Measurements from ENCODE around the gene ZNF148. TPM values are rescaled to one million over a fixed set of nuclear protein-coding genes. Genes with fewer than 3 reads are reported as not detected.

ZNF148 gene
- polyA plus RNA-seq, 2 of the 4 experiments (the other 2 are of a cell fraction) = 9.9 to 26.5 TPM

DNA sequence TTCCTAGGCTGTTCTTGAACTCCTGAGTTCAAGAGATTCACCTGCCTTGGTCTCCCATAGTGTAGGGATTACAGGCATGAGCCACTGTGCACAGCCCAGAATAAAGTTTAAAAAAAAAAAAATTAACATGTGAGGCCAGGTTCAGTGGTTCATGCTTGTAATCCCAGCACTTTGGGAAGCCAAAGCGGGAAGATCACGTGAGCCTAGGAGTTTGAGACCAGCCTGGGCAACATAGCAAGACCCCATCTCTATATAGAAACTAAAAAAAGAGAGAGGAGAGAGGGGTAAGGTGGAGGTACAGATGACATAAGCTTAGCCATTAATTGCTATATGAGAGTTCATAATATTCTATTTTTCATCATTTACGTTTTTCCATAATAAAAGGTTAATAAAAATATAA lies 21.5 kb downstream of the ZNF148 start:
- POLR2A ChIA-PET = no interaction called here
- Histone ChIP-seq H3K4me1 (peaks cover 18% of the 10 kb centered on the region; the same call in 2 of the 3 replicates), H3K4me2 (no peak overlapping the region), H3K9me3 (no peaks in the 10 kb centered on the region), H3K4me3 (no peak overlapping the region), H3K27ac (no peak overlapping the region)
- FAIRE-seq = no peak
- no peak for DNase-seq (ENCODE audit: low read depth in 1 of 2, low spot score in 1 of 2)
- 57% methylated on average over 3 of the region's 3 CpGs for WGBS (ENCODE audit: missing lambda C conversion rate)
- no peak for ATAC-seq
- CTCF ChIA-PET = no interaction called here
- TF ChIP-seq FOSB (CRISPR knock-in tag; IDR thresholded peaks at IDR 0.05) = no peak

DNA sequence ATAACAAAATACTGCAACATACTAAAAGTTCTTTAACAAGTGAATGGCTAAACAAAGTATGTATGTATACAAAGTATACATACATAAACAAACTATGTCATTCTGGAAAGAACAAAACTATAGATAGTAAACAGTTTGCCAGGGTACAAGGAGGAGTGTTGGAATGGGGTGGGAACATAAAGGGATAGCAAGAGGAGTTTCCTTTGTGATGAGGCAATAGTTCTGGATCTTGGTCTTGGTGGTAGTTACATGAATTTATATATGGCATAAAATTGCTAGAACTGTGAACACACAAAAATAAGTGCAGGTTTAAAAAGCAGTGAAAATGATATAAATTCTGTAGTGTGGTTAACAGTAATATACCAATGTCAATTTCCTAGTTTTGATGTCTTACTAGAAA lies 22.0 kb downstream of the ZNF148 start:
- Histone ChIP-seq H3K9me3 (no peaks in the 10 kb centered on the region), H3K4me1 (peaks cover 18% of the 10 kb centered on the region; the same call in 2 of the 3 replicates), H3K4me2 (no peak overlapping the region), H3K27ac (no peak overlapping the region), H3K4me3 (no peak overlapping the region)
- no peak for DNase-seq (ENCODE audit: low read depth in 1 of 2, low spot score in 1 of 2)
- ChIA-PET CTCF (no interaction called here), POLR2A (no interaction called here)
- no peak for ATAC-seq
- no peak for FAIRE-seq
- TF ChIP-seq SREBF2 (IDR thresholded peaks at IDR 0.05) = no peak
- TF ChIP-seq ZNF302 (CRISPR knock-in tag; IDR thresholded peaks at IDR 0.05) = no peak
- TF ChIP-seq RCOR1 (IDR thresholded peaks at IDR 0.05; ENCODE audit: low read depth, low read length) = no peak
- TF ChIP-seq HEYL (CRISPR knock-in tag; IDR thresholded peaks at IDR 0.05) = no peak
- TF ChIP-seq TFCP2L1 (CRISPR knock-in tag; IDR thresholded peaks at IDR 0.05) = no peak
- no peak for TF ChIP-seq KDM5A (IDR thresholded peaks at IDR 0.05)
- TF ChIP-seq POLR2A (IDR thresholded peaks at IDR 0.05; ENCODE audit: low read length) = no peak
- no peak for TF ChIP-seq ZC3H11A (IDR thresholded peaks at IDR 0.05)
- TF ChIP-seq EP300 (IDR thresholded peaks at IDR 0.05) = no peak
- no peak for TF ChIP-seq EHF (CRISPR knock-in tag; IDR thresholded peaks at IDR 0.05)
- no peak for TF ChIP-seq JUNB (IDR thresholded peaks at IDR 0.05)
- TF ChIP-seq, protein P1, sequence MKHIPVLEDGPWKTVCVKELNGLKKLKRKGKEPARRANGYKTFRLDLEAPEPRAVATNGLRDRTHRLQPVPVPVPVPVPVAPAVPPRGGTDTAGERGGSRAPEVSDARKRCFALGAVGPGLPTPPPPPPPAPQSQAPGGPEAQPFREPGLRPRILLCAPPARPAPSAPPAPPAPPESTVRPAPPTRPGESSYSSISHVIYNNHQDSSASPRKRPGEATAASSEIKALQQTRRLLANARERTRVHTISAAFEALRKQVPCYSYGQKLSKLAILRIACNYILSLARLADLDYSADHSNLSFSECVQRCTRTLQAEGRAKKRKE (CRISPR knock-in tag; IDR thresholded peaks at IDR 0.05; ENCODE audit: low read depth) = no peak
- TF ChIP-seq MAZ (IDR thresholded peaks at IDR 0.05; ENCODE audit: borderline replicate concordance, low read depth, low read length) = no peak
- no peak for TF ChIP-seq CHD4 (IDR thresholded peaks at IDR 0.05; ENCODE audit: borderline replicate concordance)
- TF ChIP-seq BHLHE40 (IDR thresholded peaks at IDR 0.05; ENCODE audit: low read depth, low read length) = no peak
- TF ChIP-seq, protein P2, sequence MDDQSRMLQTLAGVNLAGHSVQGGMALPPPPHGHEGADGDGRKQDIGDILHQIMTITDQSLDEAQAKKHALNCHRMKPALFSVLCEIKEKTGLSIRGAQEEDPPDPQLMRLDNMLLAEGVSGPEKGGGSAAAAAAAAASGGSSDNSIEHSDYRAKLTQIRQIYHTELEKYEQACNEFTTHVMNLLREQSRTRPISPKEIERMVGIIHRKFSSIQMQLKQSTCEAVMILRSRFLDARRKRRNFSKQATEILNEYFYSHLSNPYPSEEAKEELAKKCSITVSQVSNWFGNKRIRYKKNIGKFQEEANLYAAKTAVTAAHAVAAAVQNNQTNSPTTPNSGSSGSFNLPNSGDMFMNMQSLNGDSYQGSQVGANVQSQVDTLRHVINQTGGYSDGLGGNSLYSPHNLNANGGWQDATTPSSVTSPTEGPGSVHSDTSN (IDR thresholded peaks at IDR 0.05) = no peak
- TF ChIP-seq, protein P3, sequence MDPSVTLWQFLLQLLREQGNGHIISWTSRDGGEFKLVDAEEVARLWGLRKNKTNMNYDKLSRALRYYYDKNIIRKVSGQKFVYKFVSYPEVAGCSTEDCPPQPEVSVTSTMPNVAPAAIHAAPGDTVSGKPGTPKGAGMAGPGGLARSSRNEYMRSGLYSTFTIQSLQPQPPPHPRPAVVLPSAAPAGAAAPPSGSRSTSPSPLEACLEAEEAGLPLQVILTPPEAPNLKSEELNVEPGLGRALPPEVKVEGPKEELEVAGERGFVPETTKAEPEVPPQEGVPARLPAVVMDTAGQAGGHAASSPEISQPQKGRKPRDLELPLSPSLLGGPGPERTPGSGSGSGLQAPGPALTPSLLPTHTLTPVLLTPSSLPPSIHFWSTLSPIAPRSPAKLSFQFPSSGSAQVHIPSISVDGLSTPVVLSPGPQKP (IDR thresholded peaks at IDR 0.05; ENCODE audit: low read depth, low read length) = no peak

DNA sequence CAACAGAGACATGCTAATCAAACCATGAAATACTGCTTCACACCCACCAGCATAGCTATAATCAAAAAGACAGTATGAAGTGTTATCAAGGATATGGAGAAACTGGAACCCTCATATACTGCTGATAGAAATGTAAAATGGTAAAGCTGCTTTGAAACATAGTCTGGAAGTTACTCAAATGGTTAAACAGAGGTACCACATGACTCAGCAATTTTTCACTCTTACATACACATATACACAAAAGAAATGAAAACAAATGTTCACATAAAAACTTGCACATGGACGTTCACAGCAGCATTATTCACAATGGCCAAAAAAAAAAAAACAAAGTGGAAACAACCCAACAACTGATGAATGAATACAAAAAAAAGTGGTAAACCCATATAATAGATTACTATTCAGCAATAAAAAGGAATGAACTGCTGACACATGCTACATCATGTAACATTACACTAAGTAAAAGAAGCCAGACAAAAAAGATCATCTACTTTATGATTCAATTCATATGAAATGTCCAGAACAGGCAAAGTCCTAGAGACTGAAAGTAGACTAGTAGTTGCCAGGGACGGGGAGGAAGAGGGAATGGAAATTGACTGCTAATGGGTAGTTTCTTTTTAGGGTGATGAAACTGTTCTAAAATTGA lies 23.2 kb downstream of the ZNF148 start:
- Histone ChIP-seq H3K4me2 (peak overlapping the region; percentile 19; the same call in 2 of the 3 replicates), H3K4me1 (peaks cover 18% of the 10 kb centered on the region; the same call in 2 of the 3 replicates), H3K9me3 (no peaks in the 10 kb centered on the region), H3K4me3 (no peak overlapping the region), H3K27ac (peak overlapping the region; percentile 57 to 73; a peak in 5 of 6 replicates)
- 58% methylated on average over 2 of the region's 2 CpGs for WGBS (ENCODE audit: missing lambda C conversion rate)
- FAIRE-seq (no peak), DNase-seq (ENCODE audit: low read depth in 1 of 2, low spot score in 1 of 2) (no peak), ATAC-seq (no peak)
- CTCF ChIA-PET = no interaction called here
- POLR2A ChIA-PET = no interaction called here
- TF ChIP-seq EHF (CRISPR knock-in tag; IDR thresholded peaks at IDR 0.05) (no peak), MAFK (IDR thresholded peaks at IDR 0.05; ENCODE audit: partially characterized antibody) (peak; percentile 97), NFE2L2 (conservative IDR thresholded peaks at IDR 0.05; ENCODE audit: low read length) (peak; percentile 96)
